SU-DHL-6 (cell line): ENCODE results near the gene KDM6A.

Experiments used
- EZH2phosphoT487 ChIP-seq: fragments of 200-600 bp; sonication (generic), shearing (Covaris generic); conservative IDR thresholded peaks from 2 replicates; pipeline ENCODE4 v1.6.1; 2018; ENCODE audit warnings: mild to moderate bottlenecking, antibody characterized with exemption, low read length, moderate library complexity, mixed read lengths
- TF ChIP-seq, protein P1 (sequence below): fragments of 200-600 bp; sonication (generic); IDR thresholded peaks from one replicate; pipeline ENCODE4 v1.5.1; 2017; ENCODE audit warnings: antibody characterized with exemption, mild to moderate bottlenecking, low read length, moderate library complexity; ENCODE audit not compliant: insufficient read depth, poor library complexity, severe bottlenecking

DNA sequence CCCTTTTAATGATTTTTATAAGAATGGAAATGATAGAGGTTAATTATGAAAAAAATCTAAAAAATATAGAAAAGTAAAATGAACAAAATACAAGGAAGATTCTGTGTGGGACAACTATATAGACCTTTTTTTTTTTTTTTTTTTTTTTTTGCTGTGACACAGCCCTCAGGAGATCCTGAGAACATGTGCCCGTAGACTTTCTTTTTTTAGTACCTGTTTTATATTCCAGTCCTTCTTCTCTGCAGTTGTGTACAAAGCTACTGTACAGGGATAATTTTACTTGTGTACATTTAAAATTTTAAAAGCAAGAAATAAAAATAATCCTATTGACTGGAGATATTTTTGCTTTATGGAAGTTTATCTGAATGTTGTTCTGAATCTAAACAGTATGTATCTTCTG lies 85.5 kb downstream of the KDM6A start:
- no peak for TF ChIP-seq EZH2phosphoT487
- TF ChIP-seq, protein P1, sequence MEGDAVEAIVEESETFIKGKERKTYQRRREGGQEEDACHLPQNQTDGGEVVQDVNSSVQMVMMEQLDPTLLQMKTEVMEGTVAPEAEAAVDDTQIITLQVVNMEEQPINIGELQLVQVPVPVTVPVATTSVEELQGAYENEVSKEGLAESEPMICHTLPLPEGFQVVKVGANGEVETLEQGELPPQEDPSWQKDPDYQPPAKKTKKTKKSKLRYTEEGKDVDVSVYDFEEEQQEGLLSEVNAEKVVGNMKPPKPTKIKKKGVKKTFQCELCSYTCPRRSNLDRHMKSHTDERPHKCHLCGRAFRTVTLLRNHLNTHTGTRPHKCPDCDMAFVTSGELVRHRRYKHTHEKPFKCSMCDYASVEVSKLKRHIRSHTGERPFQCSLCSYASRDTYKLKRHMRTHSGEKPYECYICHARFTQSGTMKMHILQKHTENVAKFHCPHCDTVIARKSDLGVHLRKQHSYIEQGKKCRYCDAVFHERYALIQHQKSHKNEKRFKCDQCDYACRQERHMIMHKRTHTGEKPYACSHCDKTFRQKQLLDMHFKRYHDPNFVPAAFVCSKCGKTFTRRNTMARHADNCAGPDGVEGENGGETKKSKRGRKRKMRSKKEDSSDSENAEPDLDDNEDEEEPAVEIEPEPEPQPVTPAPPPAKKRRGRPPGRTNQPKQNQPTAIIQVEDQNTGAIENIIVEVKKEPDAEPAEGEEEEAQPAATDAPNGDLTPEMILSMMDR: no peak
